CD4-positive, alpha-beta T cell treated with Interleukin-6 for 4 hours (primary cell): ENCODE results near the gene TTC34.
A peak's percentile ranks its signal among the peaks of the same experiment; 100 is the strongest.
"Not testable (repeated sequence)": the region's sequence is repeated elsewhere in the genome, so short reads cannot be mapped to it uniquely, and the experiment has no call there.

Experiments
- DNase-seq: peaks from one replicate; pipeline ENCODE4 v3.0.0-alpha.2; 2020; ENCODE audit warnings: mixed read lengths

TTC34 gene

GRCh38 chr1:2655598-2656434 is 145.7 kb downstream of the TTC34 start:
- DNase-seq = not testable (repeated sequence)

- not testable (repeated sequence) for DNase-seq
Measured at GRCh38 chr1:2654443-2654948, 147.0 kb downstream of the TTC34 start.

- DNase-seq = peak; percentile 1
Measured at GRCh38 chr1:2653741-2654442, 147.6 kb downstream of the TTC34 start.

GRCh38 chr1:2652926-2653571 is 148.4 kb downstream of the TTC34 start:
- DNase-seq = not testable (repeated sequence)

GRCh38 chr1:2652152-2652925 is 149.2 kb downstream of the TTC34 start:
- not testable (repeated sequence) for DNase-seq

GRCh38 chr1:2650967-2651645 is 150.4 kb downstream of the TTC34 start:
- DNase-seq = no peak

- DNase-seq = no peak
Measured at GRCh38 chr1:2646837-2647236, 154.7 kb downstream of the TTC34 start.

- no peak for DNase-seq
Measured at GRCh38 chr1:2645776-2646175, 155.7 kb downstream of the TTC34 start.

GRCh38 chr1:2645143-2645542 is 156.3 kb downstream of the TTC34 start:
- no peak for DNase-seq

- DNase-seq = no peak
Measured at GRCh38 chr1:2644591-2645101, 156.8 kb downstream of the TTC34 start.

GRCh38 chr1:2644171-2644570 is 157.3 kb downstream of the TTC34 start:
- no peak for DNase-seq

GRCh38 chr1:2643414-2644077 is 157.9 kb downstream of the TTC34 start:
- no peak for DNase-seq

GRCh38 chr1:2642560-2643413 is 158.7 kb downstream of the TTC34 start:
- peak; percentile 97 for DNase-seq

- DNase-seq = no peak
Measured at GRCh38 chr1:2642131-2642559, 159.3 kb downstream of the TTC34 start.

- DNase-seq = no peak
Measured at GRCh38 chr1:2641381-2642130, 159.9 kb downstream of the TTC34 start.

GRCh38 chr1:2640626-2641025 is 160.9 kb downstream of the TTC34 start:
- DNase-seq = no peak

- no peak for DNase-seq
Measured at GRCh38 chr1:2639607-2640521, 161.6 kb downstream of the TTC34 start.

- no peak for DNase-seq
Measured at GRCh38 chr1:2639203-2639602, 162.3 kb downstream of the TTC34 start.
